Hepatic stellate cell (primary cell): ENCODE results near the gene SLC66A3.

Experiments used
- DNase-seq: peaks from one replicate; pipeline ENCODE4 v3.0.0; 2011; ENCODE audit warnings: low spot score

Gene SLC66A3

GRCh38 chr2:11155381-11156035, at the start of gene SLC66A3:
Gene SLC66A3, plus strand, starts transcription at chr2:11155467. Its CDS starts 80 bp downstream, at chr2:11155547.
- DNase-seq = no peak

GRCh38 chr2:11109002-11109401, 46.3 kb upstream of the SLC66A3 start:
- no peak for DNase-seq

- no peak for DNase-seq
Measured at GRCh38 chr2:11112870-11113428, 42.3 kb upstream of the SLC66A3 start.

GRCh38 chr2:11117776-11118175, 37.5 kb upstream of the SLC66A3 start:
- DNase-seq = no peak

GRCh38 chr2:11118761-11119160, 36.5 kb upstream of the SLC66A3 start:
- DNase-seq = no peak

- DNase-seq = peak; percentile 57
Measured at GRCh38 chr2:11121099-11121822, 34.0 kb upstream of the SLC66A3 start.

GRCh38 chr2:11121823-11122155, 33.5 kb upstream of the SLC66A3 start:
- DNase-seq = no peak

GRCh38 chr2:11122380-11122779, 32.9 kb upstream of the SLC66A3 start:
- no peak for DNase-seq

GRCh38 chr2:11123001-11123809, 32.1 kb upstream of the SLC66A3 start:
- no peak for DNase-seq

GRCh38 chr2:11123856-11124759, 31.2 kb upstream of the SLC66A3 start:
- DNase-seq = peak; percentile 75

- no peak for DNase-seq
Measured at GRCh38 chr2:11124760-11125068, 30.6 kb upstream of the SLC66A3 start.

GRCh38 chr2:11127761-11128160, 27.5 kb upstream of the SLC66A3 start:
- DNase-seq = no peak

GRCh38 chr2:11128243-11128951, 26.9 kb upstream of the SLC66A3 start:
- peak; percentile 72 for DNase-seq

GRCh38 chr2:11129598-11130449, 25.4 kb upstream of the SLC66A3 start:
- DNase-seq = no peak

GRCh38 chr2:11131166-11131920, 23.9 kb upstream of the SLC66A3 start:
- no peak for DNase-seq

- no peak for DNase-seq
Measured at GRCh38 chr2:11132036-11132671, 23.1 kb upstream of the SLC66A3 start.

- DNase-seq = no peak
Measured at GRCh38 chr2:11133238-11133935, 21.9 kb upstream of the SLC66A3 start.

- DNase-seq = no peak
Measured at GRCh38 chr2:11133936-11134320, 21.3 kb upstream of the SLC66A3 start.
